Kidney capillary endothelial cell (primary cell): ENCODE data around the gene CELF4.
"Not testable (repeated sequence)": the region's sequence is repeated elsewhere in the genome, so short reads cannot be mapped to it uniquely, and the experiment has no call there.

Source experiments
- DNase-seq: peaks from one replicate; pipeline ENCODE4 v3.0.0-alpha.2; 2018; ENCODE audit warnings: low spot score

Gene CELF4

GRCh38 chr18:37465958-37466357, 99.6 kb downstream of the CELF4 start:
- DNase-seq: no peak

- DNase-seq: no peak
Measured at GRCh38 chr18:37464257-37464656, 101.3 kb downstream of the CELF4 start.

- DNase-seq: not testable (repeated sequence)
Measured at GRCh38 chr18:37461329-37461728, 104.3 kb downstream of the CELF4 start.

- no peak for DNase-seq
Measured at GRCh38 chr18:37460604-37461003, 105.0 kb downstream of the CELF4 start.

GRCh38 chr18:37458697-37459096, 106.9 kb downstream of the CELF4 start:
- DNase-seq: no peak

- no peak for DNase-seq
Measured at GRCh38 chr18:37457753-37458152, 107.8 kb downstream of the CELF4 start.

- DNase-seq: no peak
Measured at GRCh38 chr18:37457341-37457740, 108.3 kb downstream of the CELF4 start.

- DNase-seq: no peak
Measured at GRCh38 chr18:37456873-37457272, 108.7 kb downstream of the CELF4 start.

- DNase-seq: no peak
Measured at GRCh38 chr18:37456395-37456794, 109.2 kb downstream of the CELF4 start.

GRCh38 chr18:37453752-37454151, 111.8 kb downstream of the CELF4 start:
- no peak for DNase-seq

- DNase-seq: no peak
Measured at GRCh38 chr18:37452682-37453385, 112.8 kb downstream of the CELF4 start.

- no peak for DNase-seq
Measured at GRCh38 chr18:37452015-37452414, 113.6 kb downstream of the CELF4 start.

GRCh38 chr18:37451239-37451825, 114.3 kb downstream of the CELF4 start:
- no peak for DNase-seq

- no peak for DNase-seq
Measured at GRCh38 chr18:37450434-37451132, 115.0 kb downstream of the CELF4 start.

GRCh38 chr18:37449618-37450017, 116.0 kb downstream of the CELF4 start:
- no peak for DNase-seq

- DNase-seq: no peak
Measured at GRCh38 chr18:37448946-37449345, 116.7 kb downstream of the CELF4 start.

- DNase-seq: no peak
Measured at GRCh38 chr18:37447962-37448888, 117.4 kb downstream of the CELF4 start.

GRCh38 chr18:37445836-37446235, 119.8 kb downstream of the CELF4 start:
- DNase-seq: no peak

- DNase-seq: no peak
Measured at GRCh38 chr18:37445368-37445767, 120.2 kb downstream of the CELF4 start.

- DNase-seq: no peak
Measured at GRCh38 chr18:37443325-37444055, 122.1 kb downstream of the CELF4 start.

GRCh38 chr18:37442477-37442876, 123.1 kb downstream of the CELF4 start:
- DNase-seq: no peak

- DNase-seq: no peak
Measured at GRCh38 chr18:37441821-37442220, 123.8 kb downstream of the CELF4 start.
